Fibroblast of skin of right biceps (primary cell): ENCODE measurements around the gene OR6B1.
A peak's percentile ranks its signal among the peaks of the same experiment; 100 is the strongest.
"Not testable (repeated sequence)": the region's sequence is repeated elsewhere in the genome, so short reads cannot be mapped to it uniquely, and the experiment has no call there.

Experiments
- DNase-seq: peaks from one replicate; pipeline ENCODE4 v3.0.0-alpha.2; 2013

OR6B1 gene

GRCh38 chr7:144006029-144006691, 6.0 kb downstream of the OR6B1 start:
- no peak for DNase-seq

- DNase-seq: no peak
Observed at GRCh38 chr7:144006692-144007042, 6.5 kb downstream of the OR6B1 start.

- no peak for DNase-seq
Observed at GRCh38 chr7:144009361-144009760, 9.2 kb downstream of the OR6B1 start.

GRCh38 chr7:144010061-144010460, 9.9 kb downstream of the OR6B1 start:
- not testable (repeated sequence) for DNase-seq

- not testable (repeated sequence) for DNase-seq
Observed at GRCh38 chr7:144010821-144011220, 10.7 kb downstream of the OR6B1 start.

GRCh38 chr7:144011458-144012230, 11.5 kb downstream of the OR6B1 start:
- DNase-seq: no peak

DNA sequence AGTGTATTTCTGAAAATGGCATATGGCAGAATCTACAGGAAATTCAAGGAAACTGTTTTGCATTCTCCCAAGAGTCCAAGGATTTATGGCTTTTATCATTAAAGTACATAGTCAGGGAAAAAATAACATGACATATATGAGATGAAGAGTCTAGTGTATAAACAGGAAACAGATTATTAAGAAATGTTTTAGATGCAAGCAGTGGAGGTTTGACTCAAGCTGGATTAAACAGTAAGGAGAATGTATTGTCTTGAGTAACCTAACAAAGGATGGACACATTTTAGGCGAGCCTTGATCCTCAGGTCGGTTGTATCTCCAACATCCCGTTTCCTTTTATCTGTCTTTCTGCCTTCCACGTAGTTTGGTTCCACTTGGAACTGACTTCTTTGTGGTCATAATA, 17.9 kb downstream of the OR6B1 start:
- no peak for DNase-seq

GRCh38 chr7:144019457-144019856, 19.3 kb downstream of the OR6B1 start:
- DNase-seq: peak; percentile 66

- DNase-seq: no peak
Observed at GRCh38 chr7:144020340-144020739, 20.2 kb downstream of the OR6B1 start.

GRCh38 chr7:144022169-144022568, 22.0 kb downstream of the OR6B1 start:
- DNase-seq: no peak

DNA sequence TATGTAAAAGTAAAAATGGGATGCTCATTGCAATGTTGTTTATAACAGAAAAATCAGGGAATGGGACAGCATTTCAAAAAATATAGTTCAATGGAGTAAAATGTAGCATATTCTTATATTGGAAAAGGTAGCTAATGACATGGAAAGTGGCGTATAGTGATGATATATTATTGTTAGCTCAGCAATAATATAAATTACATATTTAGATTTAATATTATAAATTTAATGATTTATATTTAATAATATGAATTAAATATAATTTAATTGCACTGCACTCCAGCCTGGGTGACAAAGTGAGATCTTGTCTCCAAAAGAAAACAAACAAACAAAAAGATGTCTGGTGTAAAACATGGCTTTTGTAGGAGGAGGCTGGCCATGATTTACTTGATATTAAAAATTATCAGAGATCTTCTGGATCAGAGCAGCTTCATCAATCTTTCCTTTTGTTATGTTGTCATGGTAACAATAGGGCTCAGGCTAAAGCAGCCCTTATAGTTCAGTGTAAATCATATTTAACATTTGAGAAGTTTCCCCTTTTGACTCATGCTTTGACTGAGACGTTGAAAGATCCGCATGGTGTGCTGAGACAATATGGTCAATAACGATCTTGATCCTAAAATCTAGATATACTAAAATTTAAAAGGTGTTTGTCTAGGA, 23.2 kb downstream of the OR6B1 start:
- no peak for DNase-seq

GRCh38 chr7:144024213-144024612, 24.1 kb downstream of the OR6B1 start:
- no peak for DNase-seq

DNA sequence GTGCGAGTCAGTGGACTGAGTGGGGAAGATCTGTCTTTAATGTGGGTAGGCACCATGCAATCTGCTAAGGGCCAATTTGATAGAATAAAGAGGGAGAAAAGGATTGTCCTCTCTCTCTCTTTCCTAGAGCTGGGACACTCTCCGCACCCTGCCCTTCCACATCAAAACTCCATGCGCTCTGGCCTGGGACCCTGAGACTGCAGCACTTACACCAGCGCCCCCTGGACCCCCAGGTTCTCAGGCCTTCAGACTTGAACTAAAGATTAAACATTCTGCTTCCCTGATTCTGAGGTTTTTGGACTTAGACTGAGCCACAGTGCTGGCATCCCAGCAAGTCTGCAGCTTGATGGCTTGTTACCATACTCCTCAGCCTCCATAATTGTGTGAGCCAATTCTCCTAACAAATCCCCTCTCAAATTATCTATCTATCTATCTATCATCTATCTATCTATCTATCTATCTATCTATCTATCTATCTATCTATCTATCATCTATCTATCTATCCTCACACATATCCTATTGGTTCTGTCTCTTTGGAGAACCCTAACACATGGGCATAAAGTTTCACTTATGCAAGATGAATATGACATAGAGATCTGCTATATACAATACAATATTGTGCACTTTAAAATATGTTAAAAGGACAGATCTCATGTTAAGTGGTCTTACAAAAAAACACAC, 26.2 kb downstream of the OR6B1 start:
- no peak for DNase-seq

- DNase-seq: peak; percentile 14
Observed at GRCh38 chr7:144027070-144027469, 26.9 kb downstream of the OR6B1 start.

GRCh38 chr7:144027974-144028373, 27.9 kb downstream of the OR6B1 start:
- DNase-seq: no peak

DNA sequence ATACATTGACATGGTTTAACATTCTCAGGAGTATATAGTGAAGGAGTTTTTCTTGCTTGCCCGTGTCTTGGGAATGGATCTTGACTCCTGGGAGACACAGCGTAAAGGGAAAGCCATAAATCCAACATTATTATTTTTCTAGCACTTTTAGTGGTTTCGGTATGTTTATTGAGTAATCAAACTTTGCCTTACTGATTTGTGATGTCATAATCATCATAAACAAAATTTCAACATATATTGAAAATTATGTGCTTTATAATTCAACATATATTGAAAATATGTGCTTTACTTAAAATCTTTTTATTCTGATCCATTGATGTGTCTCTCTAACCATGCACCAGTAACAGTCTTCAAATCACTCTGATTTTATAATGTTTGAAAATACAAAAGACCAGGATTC, 28.4 kb downstream of the OR6B1 start:
- no peak for DNase-seq

DNA sequence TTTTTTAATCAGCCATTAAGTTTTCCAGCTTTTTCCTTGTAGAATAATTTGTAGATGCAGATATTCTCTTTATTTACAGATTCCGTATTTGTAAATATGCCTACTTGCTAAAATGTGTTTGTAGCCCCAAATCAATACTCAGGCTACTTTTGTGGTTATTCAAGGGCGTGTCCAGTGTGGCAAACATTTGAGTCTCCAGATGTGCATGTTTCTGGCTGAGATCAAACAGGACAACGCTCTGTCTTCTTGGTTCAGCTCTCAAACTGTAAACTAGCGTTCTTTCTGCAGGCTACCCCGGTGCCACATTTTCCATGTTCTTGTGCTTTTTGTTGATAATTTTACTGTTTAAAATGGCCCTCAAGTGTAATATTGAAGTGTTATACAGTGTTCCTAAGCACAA, 32.4 kb downstream of the OR6B1 start:
- no peak for DNase-seq

DNA sequence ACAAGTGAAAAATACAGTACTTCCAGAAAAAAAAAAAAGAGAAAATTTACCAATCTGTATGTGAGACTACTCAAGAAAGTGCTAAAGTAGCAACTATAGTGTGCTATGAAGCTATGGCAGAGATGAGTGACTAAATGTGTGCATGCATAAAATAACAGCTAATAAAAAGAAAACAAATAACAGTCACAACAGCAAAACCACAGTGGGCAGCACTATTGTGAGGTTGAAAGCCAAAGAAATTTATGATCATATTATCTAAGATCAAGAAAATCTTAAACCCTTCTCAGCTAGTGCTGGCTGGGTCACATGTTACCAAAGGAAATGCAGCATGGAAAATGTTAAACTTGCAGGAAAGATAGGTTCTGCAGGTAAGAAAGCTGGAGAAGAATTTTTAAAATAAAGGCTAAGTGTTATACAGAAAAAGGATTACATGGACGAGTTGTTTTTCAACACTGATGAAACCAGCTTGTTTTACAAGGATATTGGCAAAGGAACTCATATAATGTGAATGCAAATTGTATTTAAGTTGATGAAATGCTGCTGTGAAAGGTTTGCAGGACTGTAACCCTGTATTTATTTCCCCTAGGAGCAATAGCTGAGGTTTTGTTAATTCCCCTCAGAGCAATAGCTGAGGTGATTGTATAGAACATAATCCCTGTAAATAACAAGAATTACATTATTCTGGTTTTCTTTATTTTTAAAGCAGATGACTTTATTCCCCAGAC, 33.0 kb downstream of the OR6B1 start:
- DNase-seq: no peak

DNA sequence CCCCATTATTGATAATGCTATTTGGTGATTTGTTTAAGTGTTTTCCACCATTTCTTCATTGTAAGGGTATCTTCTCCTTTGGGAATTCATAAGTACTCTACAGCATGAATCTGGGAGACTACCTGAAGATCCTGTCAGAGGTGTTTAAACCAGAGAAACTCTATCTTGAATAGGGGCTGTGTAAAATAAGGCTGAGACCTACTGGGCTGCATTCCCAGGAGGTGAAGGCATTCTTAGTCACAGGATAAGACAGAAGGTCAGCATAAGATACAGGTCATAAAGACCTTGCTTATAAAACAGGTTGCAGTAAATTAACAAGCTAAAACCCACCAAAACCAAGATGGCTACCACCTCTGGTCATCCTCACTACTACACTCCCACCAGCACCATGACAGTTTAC, 35.3 kb downstream of the OR6B1 start:
- DNase-seq: no peak

GRCh38 chr7:144036302-144036885, 36.3 kb downstream of the OR6B1 start:
- no peak for DNase-seq

DNA sequence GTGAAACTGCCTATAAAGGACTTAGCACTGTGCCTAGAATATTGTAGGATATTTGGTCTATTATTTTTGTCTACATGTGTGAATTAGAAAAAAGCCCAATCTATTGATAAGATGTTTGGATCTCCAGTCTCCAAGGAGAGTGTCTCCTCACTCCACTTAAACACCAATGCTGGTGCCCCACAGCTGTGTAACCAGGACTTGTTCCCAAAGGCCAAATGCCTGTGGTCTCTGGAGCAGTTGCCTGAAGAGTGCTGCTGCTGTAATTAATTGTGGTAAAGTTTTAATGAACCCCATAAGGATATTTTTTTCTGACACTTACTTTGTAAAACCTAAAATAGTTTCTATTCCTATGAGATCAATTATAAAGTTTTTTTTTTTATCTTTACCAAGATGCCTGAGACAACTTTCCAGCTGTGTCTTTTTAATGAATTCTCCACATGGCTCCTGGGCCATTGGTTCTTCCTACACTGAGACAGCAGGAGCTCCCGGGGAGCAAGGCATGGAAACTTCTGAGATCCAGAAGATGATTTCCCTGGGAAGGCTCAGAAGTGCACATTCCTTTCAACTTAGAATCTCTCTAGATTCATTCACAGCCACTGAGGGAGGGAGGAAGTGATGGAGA, 37.4 kb downstream of the OR6B1 start:
- no peak for DNase-seq

- DNase-seq: no peak
Observed at GRCh38 chr7:144038887-144039286, 38.8 kb downstream of the OR6B1 start.
